Osteoblast (primary cell): Measurements from ENCODE around the gene SCAMP5. TPM values are rescaled to one million over a fixed set of nuclear protein-coding genes. Genes with fewer than 3 reads are reported as not detected.

Source experiments
- DNase-seq: peaks from one replicate; pipeline ENCODE4 v3.0.0; 2011; ENCODE audit warnings: low spot score, mixed read lengths; ENCODE audit not compliant: insufficient read length; ENCODE audit errors: missing footprints
- H2AFZ ChIP-seq: 2 replicates; pipeline ENCODE4 v1.6.0; 2011; ENCODE audit warnings: mild to moderate bottlenecking, low read length
- H3K27ac ChIP-seq: 2 replicates; pipeline ENCODE4 v1.5.1; 2011; ENCODE audit warnings: mild to moderate bottlenecking, low read depth, low read length, moderate library complexity
- H3K27me3 ChIP-seq: 2 replicates; pipeline ENCODE4 v1.6.0; 2012; ENCODE audit warnings: mild to moderate bottlenecking, control low read depth, inconsistent platforms, low read length, moderate library complexity; ENCODE audit not compliant: insufficient read depth
- H3K36me3 ChIP-seq: 2 replicates; pipeline ENCODE4 v1.5.1; 2011; ENCODE audit warnings: mild to moderate bottlenecking, low read length, control low read depth, moderate library complexity; ENCODE audit not compliant: insufficient read depth
- H3K4me1 ChIP-seq: 2 replicates; pipeline ENCODE4 v1.5.1; 2011; ENCODE audit warnings: mild to moderate bottlenecking, low read length, control low read depth, moderate library complexity; ENCODE audit not compliant: insufficient read depth
- H3K4me2 ChIP-seq: 2 replicates; pipeline ENCODE4 v1.6.0; 2011; ENCODE audit warnings: mild to moderate bottlenecking, low read length; ENCODE audit not compliant: insufficient read depth
- H3K4me3 ChIP-seq: fragments of 200-600 bp; sonication (generic); 3 replicates; pipeline ENCODE4 v1.5.1; 2012; ENCODE audit warnings: mild to moderate bottlenecking, low read length, inconsistent platforms; ENCODE audit not compliant: insufficient read depth
- H3K79me2 ChIP-seq: 2 replicates; pipeline ENCODE4 v1.6.0; 2012; ENCODE audit warnings: mild to moderate bottlenecking, low read length, control low read depth, inconsistent platforms; ENCODE audit not compliant: insufficient read depth
- H3K9me3 ChIP-seq: 2 replicates; pipeline ENCODE4 v1.5.1; 2011; ENCODE audit warnings: low read depth, low read length, control low read depth
- H4K20me1 ChIP-seq: 2 replicates; pipeline ENCODE4 v1.6.0; 2012; ENCODE audit warnings: mild to moderate bottlenecking, low read length, control low read depth; ENCODE audit not compliant: insufficient read depth
- total RNA-seq: library from RNA; depleted of rRNA; stranded (reverse); fragments of >200 nt; gene quantifications from 2 replicates; pipeline ENCODE4 v1.2.3, GENCODE V29; 2012
- TF ChIP-seq, protein P1 (sequence below): IDR thresholded peaks from 2 replicates; pipeline ENCODE4 v1.5.1; 2011; ENCODE audit warnings: mild to moderate bottlenecking, low read depth, low read length, moderate library complexity; ENCODE audit errors: extremely low read depth

Gene SCAMP5
- total RNA-seq, 1 donor, result 1.8 TPM

DNA sequence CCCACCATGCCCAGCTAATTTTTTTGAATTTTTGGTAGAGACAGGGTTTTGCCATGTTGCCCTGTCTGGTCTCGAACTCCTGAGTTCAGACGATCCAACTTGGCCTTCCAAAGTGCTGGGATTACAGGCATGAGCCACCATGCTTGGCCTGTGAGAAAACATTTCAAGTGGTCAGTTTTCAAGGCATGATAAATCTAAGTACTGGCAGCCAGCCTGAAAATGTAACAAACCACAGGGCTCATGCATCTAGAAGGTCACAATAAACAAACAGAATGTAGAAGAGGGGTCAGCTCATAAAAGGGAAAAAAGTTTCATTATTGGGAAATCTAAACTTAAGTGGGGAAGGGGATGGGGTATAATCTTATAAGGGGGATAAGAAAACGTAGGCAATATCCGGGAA is 68.0 kb downstream of the SCAMP5 start:
- no peak overlapping the region for H3K4me3 ChIP-seq
- DNase-seq, result peak; percentile 32
- H3K9me3 ChIP-seq, result no peaks in the 10 kb centered on the region
- H3K36me3 ChIP-seq, result no peaks in the 10 kb centered on the region
- no peaks in the 10 kb centered on the region for H4K20me1 ChIP-seq
- H3K27me3 ChIP-seq, result no peaks in the 10 kb centered on the region
- TF ChIP-seq, protein P1, sequence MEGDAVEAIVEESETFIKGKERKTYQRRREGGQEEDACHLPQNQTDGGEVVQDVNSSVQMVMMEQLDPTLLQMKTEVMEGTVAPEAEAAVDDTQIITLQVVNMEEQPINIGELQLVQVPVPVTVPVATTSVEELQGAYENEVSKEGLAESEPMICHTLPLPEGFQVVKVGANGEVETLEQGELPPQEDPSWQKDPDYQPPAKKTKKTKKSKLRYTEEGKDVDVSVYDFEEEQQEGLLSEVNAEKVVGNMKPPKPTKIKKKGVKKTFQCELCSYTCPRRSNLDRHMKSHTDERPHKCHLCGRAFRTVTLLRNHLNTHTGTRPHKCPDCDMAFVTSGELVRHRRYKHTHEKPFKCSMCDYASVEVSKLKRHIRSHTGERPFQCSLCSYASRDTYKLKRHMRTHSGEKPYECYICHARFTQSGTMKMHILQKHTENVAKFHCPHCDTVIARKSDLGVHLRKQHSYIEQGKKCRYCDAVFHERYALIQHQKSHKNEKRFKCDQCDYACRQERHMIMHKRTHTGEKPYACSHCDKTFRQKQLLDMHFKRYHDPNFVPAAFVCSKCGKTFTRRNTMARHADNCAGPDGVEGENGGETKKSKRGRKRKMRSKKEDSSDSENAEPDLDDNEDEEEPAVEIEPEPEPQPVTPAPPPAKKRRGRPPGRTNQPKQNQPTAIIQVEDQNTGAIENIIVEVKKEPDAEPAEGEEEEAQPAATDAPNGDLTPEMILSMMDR, result no peak
- no peak overlapping the region for H3K27ac ChIP-seq
- H3K4me2 ChIP-seq, result no peak overlapping the region
- H3K79me2 ChIP-seq, result no peaks in the 10 kb centered on the region
- H3K4me1 ChIP-seq, result peaks cover 53% of the 10 kb centered on the region
- H2AFZ ChIP-seq, result no peak overlapping the region

DNA sequence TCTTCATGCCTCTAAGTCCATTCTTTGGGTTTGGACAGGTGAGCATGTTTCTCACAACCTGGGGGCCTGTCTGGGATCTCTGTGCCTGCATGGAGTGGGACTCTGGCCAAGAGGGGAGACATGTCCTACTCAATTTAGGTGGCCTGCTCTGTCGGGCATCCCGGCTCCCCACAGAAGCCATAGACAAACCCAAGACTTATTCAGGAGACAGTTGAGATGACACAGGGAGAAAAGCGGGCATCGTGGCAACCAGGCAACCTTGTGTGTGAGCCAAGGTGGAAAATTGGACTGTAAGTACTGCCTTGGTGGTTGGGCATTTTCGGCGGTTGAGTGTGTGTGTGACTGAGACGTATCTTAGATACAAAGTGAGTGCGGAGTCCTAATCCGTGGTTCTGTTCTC is 68.5 kb downstream of the SCAMP5 start:
- no peak overlapping the region for H2AFZ ChIP-seq
- DNase-seq, result no peak
- H3K27ac ChIP-seq, result no peak overlapping the region
- H3K4me1 ChIP-seq, result peaks cover 50% of the 10 kb centered on the region
- H4K20me1 ChIP-seq, result no peaks in the 10 kb centered on the region
- H3K4me2 ChIP-seq, result no peak overlapping the region
- H3K36me3 ChIP-seq, result no peaks in the 10 kb centered on the region
- H3K9me3 ChIP-seq, result no peaks in the 10 kb centered on the region
- no peaks in the 10 kb centered on the region for H3K79me2 ChIP-seq
- no peaks in the 10 kb centered on the region for H3K27me3 ChIP-seq
- no peak overlapping the region for H3K4me3 ChIP-seq
- TF ChIP-seq, protein P1, result no peak

DNA sequence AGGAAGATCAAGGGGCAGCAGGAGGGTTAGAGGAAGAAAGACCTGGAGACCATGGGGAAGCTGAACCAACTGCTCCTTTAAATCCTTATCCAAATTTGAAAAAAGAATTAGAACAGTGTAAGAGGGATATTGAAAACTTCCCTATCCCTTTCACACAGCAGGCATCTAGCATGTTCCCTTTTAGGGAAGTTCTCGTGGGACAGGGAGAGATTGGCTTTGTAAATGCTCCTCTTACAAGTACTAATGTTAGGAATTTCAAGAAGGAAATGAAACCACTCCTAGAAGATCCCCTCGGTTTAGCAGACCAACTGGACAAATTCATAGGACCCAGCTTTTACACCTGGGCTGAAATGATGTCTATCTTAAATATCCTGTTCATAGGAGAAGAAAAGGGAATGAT is 69.5 kb downstream of the SCAMP5 start:
- H3K27me3 ChIP-seq, result no peaks in the 10 kb centered on the region
- H3K4me2 ChIP-seq, result peak overlapping the region; percentile 65
- H2AFZ ChIP-seq, result no peak overlapping the region
- no peaks in the 10 kb centered on the region for H3K36me3 ChIP-seq
- H3K9me3 ChIP-seq, result no peaks in the 10 kb centered on the region
- H3K27ac ChIP-seq, result peak overlapping the region; percentile 15
- H3K4me3 ChIP-seq, result no peak overlapping the region
- no peaks in the 10 kb centered on the region for H3K79me2 ChIP-seq
- H3K4me1 ChIP-seq, result peaks cover 50% of the 10 kb centered on the region
- DNase-seq, result no peak
- no peaks in the 10 kb centered on the region for H4K20me1 ChIP-seq
- TF ChIP-seq, protein P1, result no peak

- Histone ChIP-seq H3K9me3 (no peaks in the 10 kb centered on the region), H3K4me3 (no peak overlapping the region), H2AFZ (no peak overlapping the region), H4K20me1 (no peaks in the 10 kb centered on the region), H3K27me3 (no peaks in the 10 kb centered on the region), H3K4me2 (peak overlapping the region; percentile 65), H3K36me3 (no peaks in the 10 kb centered on the region), H3K4me1 (peaks cover 50% of the 10 kb centered on the region), H3K79me2 (no peaks in the 10 kb centered on the region), H3K27ac (peak overlapping the region; percentile 15)
- DNase-seq, result peak; percentile 45
- TF ChIP-seq, protein P1, result no peak
These were observed 70.1 kb downstream of the SCAMP5 start for GRCh38 chr15:75065467-75065850.
